ENCODE measurements around the gene MAP7.
"Not testable (repeated sequence)": the region's sequence is repeated elsewhere in the genome, so short reads cannot be mapped to it uniquely, and the experiment has no call there.

MAP7 gene

DNA sequence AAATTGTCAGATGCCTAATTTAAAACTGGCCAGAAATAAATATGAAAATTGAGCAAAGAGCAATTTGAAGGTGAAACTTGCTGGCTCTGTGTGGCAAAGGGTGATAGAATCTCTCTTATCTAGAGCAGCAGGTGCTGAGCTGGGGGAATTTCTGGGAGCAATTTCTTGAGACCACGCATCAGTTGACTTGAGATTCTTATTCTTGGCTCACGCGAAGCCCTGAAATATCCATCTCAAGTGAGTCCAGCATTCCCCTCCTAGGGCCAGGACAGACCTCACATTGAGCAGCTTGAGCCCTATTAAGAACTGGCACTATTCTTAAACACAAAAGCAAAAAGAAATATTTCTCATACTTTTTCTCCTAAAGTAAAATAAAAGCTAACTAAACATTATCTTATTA, 66.3 kb downstream of the MAP7 start:
- FAIRE-seq (no peak), DNase-seq (ENCODE audit: extremely low spot score, insufficient read length, low read depth) (no peak)

DNA sequence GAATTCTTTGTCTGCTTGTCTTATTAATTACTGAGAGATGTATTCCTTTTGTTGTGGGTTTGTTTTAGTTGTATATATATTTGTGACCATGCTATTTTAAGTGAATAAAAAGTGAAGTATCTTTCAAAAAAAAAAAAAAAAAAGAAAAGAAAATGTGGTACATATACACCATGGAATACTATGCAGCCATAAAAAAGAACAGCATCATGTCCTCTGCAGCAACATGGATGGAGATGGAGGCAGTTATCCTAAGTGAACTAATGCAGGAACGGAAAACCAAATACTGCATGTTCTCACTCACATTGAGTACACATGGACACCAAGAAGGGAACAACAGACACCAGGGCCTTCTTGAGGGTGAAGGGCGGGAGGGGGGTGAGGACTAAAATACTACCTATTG, 67.2 kb downstream of the MAP7 start:
- FAIRE-seq; DNase-seq (ENCODE audit: extremely low spot score, insufficient read length, low read depth): not testable (repeated sequence)

DNA sequence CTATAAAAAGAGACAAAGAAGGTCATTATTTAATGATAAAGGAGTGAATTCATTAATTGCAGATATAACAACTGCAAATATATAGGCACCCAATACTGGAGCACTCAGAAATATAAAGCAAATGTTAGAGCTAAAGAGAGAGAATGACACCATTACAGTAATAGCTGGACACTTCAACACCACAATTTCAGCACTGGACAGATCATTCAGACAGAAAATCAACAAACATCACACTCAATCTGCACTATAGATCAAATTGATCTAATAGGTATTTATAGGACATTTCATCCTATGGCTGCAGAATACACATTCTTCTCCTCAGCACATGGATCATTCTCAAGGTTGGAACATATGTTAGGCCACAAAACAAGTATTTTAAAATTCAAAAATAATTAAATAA, 72.7 kb downstream of the MAP7 start:
- FAIRE-seq (no peak), DNase-seq (ENCODE audit: extremely low spot score, insufficient read length, low read depth) (no peak)

DNA sequence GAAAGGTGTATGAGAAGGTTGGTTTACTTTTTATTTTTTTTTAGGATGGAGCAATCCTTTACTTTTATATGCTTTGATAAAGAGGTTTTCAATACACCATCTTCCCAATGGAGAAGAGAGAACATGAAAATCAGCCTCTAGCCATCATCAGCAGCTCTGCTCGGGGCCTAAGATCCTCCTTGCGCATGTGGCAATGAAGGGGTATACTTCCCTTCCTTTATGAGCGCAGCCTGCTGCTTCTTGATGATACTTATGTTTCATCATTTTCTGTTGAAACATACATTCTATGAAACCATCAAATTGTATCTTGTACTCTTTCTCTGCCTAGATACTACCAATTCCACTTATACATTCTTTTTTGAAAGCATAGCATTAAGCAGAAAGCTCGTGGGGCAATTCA, 74.5 kb downstream of the MAP7 start:
- FAIRE-seq, result no peak
- DNase-seq (ENCODE audit: extremely low spot score, insufficient read length, low read depth), result no peak

DNA sequence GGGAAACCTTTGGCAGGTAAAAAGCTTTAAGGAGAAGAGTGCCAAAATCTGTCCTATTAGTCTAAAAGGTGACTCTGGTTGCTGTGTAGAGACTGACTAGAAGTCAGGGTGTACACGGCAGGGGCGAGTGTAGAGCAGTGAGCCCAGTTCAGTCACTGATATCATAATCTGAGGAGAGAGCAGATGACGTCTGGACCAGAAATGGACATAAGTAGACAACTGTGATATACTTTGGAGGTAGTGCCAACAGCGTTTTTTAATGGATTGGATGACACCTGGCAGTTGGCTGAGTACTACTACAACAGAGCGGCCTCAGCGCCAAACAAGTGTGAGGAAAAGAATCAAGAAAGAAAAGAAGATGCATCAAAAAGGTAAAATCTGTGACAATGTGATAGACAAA, 76.0 kb downstream of the MAP7 start:
- FAIRE-seq, result no peak

DNA sequence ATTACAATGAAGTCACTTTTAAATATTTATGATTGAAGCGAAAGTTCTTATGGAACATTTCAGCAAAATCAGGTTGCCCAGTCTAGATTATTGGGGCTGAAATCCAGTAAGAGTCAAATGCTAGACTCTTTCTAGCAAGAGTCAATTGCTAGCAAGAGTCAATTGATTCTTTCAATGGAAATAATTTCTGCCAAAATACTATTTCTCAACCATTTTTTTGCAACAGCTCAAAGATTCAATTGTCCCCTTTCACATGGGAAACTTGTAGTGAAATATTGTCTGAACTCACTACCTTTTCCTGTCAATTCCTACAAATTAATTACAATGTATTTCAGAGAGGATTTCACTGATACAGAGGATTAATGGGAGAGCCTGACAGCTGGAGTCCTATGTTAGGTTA, 78.3 kb downstream of the MAP7 start:
- DNase-seq (ENCODE audit: extremely low spot score, insufficient read length, low read depth), result no peak
- FAIRE-seq, result no peak

More for the DNA sequence above, 76.0 kb downstream of the MAP7 start:
- no peak for DNase-seq (ENCODE audit: extremely low spot score, insufficient read length, low read depth)

DNA sequence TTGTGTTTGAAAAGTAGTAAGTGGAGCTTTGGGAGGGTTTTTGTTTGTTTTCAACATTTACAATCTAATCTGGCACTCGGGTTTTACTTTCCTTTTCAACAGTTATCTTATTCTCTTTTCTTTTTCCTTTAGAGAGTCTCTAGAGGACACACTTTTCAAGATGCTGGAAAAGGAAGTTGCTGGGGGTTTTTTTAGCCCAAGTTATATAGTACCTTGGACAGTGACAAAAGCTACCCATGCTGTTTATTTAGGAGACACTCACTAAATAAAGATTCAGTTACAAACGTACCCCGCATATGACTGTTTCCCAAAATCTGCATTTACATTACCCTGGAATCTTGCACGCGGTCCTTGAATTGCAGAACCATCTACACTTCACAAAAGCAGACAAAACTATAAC, 78.8 kb downstream of the MAP7 start:
- FAIRE-seq, result no peak
- no peak for DNase-seq (ENCODE audit: extremely low spot score, insufficient read length, low read depth)

DNA sequence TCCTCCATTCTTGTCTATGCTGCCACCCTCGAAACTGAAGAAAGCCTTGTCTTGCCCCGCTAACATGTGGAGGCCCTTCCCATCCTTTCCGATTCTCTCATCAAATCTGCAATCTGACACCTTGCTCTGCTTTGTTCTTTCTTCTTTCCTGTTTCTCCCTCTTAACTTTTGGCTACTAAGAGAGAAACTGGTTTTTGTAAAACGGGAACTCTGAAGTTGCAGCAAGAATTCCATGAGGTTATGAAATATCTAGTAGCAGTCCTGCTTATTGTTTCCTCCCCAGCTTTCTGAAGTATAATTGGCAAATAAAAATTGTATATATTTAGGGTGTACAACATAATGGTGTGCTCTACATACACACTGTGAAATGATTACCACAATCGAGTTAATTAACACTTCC, 80.2 kb downstream of the MAP7 start:
- FAIRE-seq, result no peak
- DNase-seq (ENCODE audit: extremely low spot score, insufficient read length, low read depth), result no peak

DNA sequence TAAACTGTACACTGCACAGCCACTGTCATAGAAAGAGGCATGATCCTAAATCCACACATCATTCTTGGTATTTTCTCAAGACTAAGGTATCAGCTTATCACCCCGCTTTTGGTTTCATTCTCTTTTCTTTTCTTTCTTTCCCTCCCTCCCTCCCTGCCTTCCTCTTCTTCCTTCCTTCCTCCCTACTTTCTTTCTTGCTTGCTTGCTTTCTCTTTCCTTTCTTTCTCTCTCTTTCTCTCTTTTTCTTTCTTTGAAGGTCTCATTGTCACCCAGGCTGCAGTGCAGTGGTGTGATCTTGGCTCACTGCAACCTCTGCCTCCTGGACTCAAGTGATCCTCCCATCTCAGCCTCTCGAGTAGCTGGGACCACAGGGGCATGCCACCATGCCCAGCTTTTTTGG, 81.1 kb downstream of the MAP7 start:
- DNase-seq (ENCODE audit: extremely low spot score, insufficient read length, low read depth), result no peak
- no peak for FAIRE-seq

DNA sequence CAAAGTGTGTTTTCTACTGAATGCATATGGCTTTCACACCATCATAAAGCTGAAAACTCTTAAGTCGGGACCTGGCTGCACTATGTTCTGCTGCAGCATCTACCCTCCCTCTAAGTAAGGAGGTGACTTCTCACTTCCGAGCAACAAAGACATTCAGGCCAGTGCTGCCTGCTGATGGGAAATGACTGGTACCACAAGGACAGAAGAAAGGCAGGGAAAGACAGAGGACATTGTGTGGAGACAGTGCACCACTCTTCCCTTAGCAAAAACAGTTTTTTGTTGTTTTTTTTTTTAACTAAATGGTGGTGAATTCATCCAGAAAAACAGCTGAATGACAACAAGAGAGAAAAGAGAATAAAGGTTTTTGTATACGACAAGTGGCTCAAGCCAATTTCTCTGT, 81.5 kb downstream of the MAP7 start:
- no peak for FAIRE-seq

DNA sequence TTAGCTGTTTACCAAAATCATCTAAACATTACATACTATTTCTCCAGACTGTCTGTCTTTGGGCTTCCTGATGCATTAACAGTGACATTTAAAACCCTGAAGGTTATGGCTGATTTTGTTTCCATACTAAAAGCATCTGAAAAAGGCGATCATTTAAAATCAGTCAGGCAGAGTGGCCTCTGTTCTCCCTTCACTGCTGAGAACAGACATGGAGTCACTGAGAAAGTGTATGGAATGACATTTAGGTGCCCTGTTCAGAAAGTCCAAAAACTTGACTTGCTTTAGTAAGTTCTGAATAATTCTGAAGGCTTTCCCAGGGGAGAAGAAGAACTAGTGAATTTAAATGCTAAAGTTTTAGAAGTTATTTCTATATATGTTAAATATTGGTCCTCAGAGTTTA, 83.0 kb downstream of the MAP7 start:
- DNase-seq (ENCODE audit: extremely low spot score, insufficient read length, low read depth), result no peak
- FAIRE-seq, result no peak

More for the DNA sequence above, 81.5 kb downstream of the MAP7 start:
- no peak for DNase-seq (ENCODE audit: extremely low spot score, insufficient read length, low read depth)

DNA sequence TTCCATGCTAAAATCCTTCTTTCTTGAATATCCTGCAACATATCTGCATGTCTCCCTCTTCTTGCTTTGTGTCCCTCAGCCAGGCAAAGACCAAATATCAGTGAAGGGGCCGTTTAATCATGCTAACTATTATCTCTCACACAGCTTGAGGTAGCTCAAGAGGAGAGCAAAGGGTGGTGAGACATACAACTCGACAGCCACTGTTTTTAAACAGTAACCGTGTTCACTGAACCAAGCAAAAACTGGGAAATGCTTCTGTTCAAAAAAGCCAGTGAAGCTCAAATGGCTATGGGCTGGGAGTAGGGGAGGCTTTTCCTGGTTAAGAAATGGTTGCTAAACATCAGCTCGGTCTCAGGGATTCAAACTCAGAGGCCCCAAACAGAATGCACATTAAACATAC, 83.4 kb downstream of the MAP7 start:
- no peak for DNase-seq (ENCODE audit: extremely low spot score, insufficient read length, low read depth)
- no peak for FAIRE-seq

DNA sequence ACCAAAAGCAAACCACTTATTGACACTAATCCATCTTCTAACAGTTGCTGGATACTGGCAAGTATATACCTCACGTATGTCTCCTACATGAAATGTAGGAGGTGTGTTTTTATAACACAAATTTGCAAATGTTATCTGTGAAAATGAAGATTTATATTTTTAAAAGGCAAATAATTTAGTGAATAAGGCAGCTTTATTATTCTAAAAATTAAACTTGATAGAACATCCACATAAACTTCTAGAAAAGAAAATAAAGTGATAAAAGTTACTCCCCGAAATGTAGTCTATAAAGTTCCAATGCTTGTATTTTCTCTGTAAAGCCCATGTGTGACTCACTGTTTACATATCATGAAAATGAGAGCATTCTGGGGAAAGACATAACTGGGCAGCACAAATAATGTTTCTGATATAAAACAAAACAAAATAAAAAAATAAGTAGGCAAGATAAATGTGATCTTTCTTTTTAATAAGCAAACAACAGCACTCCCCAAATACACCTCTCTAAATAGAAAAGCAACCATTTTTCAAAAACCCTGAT, 84.4 kb downstream of the MAP7 start:
- DNase-seq (ENCODE audit: extremely low spot score, insufficient read length, low read depth) (no peak), FAIRE-seq (no peak)

DNA sequence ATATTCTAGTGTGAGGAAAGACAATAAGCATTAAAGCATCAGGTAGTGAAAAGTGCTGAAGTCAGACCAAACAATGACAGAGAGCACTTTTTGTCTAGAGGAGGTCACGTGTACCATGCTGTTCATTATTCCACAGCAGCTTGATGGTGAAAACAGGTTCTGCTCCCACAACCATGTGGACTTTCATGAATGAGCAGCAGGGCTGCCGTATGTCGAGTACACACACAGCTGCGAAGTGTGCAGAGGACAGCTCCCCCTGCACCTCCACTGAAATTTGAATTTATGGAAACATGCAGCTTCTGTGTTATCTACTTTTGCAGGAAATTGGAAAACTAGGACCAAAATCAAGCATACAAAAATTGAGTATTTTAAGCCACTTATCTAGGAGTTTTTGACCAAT, 85.3 kb downstream of the MAP7 start:
- no peak for FAIRE-seq
- DNase-seq (ENCODE audit: extremely low spot score, insufficient read length, low read depth), result no peak

DNA sequence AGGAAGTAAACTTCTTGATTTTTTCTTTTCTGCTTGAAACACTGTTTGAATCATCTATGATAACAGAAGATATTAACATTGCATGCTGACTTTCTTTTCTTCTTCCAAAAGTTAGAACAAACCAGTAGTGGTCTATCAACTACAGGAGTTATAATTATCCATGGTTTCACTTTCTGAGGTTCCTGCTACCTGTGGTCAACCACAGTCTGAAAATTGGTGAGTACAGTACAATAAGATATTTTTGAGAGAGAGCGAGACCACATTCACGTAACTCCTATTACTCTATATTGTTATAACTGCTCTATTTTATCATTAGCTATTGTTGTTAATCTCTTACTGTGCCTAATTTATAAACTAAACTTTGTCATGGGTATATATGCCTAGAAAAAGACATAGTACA, 86.1 kb downstream of the MAP7 start:
- no peak for DNase-seq (ENCODE audit: extremely low spot score, insufficient read length, low read depth)
- no peak for FAIRE-seq

DNA sequence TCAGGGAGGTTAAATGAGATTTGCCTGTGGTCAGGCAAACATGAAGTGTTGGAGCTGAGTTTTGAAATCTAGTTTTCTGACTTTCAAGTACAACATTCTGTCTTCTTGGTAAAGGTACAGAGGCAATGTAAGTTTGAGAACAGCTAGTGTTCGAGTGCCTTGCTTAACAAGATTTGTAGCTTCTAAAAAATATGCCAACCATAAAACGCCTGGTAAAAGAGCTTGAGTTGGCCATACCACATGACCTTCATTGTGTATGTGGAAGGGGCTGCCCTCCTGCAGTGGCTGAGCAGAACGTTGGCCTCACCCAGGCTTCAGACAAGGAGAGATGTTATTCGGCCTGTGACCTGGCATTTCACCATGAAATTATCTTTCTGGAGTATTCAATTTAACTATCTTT, 86.5 kb downstream of the MAP7 start:
- FAIRE-seq, result no peak
- no peak for DNase-seq (ENCODE audit: extremely low spot score, insufficient read length, low read depth)

DNA sequence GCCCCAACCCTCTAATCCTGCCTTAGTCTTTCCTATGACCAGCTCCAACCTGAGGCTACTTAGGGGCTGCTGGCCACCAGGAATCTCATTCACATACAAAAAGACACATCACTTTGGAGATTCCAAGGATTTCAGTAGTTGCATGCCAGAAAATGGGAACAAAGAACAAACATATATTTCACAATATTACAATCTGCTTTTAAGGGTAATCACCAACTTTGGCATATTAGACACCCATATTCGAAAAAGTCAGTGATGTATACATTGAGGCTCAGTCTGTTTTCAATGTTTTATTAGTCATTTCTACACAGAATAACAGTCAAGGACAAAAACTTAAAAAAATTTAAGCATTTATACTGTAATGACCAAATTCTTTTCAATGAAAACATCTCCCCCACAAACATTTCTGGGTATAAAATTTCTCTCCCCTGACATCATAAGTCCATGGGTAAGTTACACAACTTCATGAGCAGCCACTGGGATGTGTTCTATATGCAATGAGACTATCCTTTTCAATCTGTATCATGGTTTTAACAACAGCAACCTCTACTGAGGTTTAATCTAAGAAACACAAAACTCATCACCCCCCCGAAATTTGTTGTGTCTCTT, 103.5 kb downstream of the MAP7 start:
- DNase-seq (ENCODE audit: extremely low spot score, insufficient read length, low read depth) (no peak), FAIRE-seq (no peak)

DNA sequence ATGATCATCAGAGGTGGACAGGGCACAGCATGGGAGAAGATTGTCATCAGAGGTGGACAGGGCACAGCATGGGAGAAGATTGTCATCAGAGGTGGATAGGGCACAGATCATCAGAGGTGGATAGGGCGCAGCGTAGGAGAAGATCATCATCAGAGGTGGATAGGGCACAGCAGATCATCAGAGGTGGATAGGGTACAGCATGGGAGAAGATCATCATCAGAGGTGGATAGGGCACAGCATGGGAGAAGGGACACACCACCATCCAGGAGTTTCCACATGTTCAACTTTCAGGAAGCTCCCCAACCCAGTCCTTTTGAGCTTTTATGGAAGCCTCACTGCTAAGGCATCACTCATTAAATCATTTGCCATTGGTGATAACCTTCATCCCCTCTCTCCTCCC, 104.1 kb downstream of the MAP7 start:
- no peak for DNase-seq (ENCODE audit: extremely low spot score, insufficient read length, low read depth)
- no peak for FAIRE-seq

DNA sequence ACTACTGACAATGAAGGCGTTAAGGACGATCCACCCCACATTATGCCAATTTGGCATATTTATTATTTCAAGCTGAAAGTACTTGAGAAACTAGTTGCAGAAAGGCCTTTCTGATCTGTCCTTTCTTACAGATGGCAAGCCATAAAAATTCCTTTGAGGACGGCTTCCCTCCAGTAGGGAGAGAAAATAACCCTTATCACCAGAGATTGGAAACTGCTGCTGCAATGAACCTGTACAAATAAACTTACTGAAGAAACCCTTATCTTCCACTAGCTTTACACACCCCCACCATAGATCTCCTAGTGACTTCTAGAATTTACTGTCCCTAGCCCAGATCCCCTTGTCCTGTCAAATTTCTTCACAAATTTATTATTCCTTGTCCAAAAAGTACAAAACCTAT, 105.2 kb downstream of the MAP7 start:
- DNase-seq (ENCODE audit: extremely low spot score, insufficient read length, low read depth) (no peak), FAIRE-seq (no peak)

DNA sequence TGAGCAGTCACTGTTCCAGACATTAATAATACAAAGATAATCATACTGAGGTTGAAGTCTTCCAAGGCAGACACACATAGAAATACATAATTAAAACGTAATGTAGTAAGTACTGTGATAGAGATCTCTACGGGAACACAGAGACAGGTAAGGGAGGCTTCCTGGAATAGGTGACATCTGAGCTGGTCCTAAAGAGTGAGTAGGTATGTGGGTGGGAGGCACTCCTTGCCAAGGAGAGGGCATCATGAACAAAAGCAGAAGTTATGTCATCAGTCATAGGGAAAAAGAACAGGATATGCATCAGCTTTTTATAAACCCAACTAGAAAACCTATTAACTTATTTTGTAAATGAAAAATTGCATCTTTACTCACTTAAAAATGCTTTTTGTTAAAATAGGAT, 110.0 kb downstream of the MAP7 start:
- DNase-seq (ENCODE audit: extremely low spot score, insufficient read length, low read depth), result no peak
- no peak for FAIRE-seq

DNA sequence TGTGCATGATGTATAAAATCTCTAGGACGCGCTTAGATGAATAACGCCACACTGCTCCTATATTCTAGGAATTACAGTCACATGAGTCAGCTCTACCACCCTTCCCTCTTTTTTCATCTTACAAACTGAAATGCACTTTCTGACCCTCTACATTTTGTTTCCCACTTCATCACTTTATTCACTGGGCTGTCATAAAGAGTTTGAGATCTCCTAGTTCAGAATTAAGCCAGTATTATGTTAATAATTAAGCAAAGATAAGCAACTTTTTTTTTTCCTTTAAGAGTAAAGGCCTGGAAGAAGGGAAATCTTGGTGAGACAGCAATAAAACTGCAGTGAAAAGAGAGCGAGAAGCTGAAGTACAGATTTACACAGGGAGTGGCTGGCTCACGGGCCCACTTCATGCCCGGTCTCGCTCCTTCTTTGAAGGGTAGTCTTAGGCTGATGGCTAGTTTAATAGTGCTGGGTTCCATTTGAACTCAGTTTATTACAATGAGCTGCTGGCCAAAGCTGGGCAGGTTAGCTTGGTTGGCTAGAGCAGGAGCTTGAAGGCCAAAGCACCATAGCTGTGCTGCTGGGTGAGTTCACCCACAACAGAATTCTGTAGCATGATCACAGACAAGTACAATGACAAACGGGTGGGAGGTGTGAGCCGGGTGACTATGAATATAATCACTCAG, 110.6 kb downstream of the MAP7 start:
- FAIRE-seq (no peak), DNase-seq (ENCODE audit: extremely low spot score, insufficient read length, low read depth) (no peak)

DNA sequence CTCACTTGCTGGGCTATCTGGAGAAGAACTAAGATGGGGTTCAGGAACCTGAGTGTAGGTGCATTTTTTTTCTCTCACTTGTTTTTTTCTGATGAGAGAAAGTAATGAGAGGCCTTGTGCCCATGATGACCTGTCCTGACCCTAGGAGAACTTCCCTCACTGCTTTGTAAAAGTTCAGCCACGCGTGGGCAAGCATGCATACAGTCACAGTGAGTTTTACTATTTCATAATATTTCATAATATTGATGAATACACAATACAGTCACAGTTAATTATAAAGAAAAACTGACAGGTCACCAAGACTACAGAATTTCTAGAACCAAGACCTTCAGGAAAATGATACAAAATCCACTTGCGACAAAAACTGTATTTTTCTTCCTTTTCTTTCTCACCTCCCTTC, 111.8 kb downstream of the MAP7 start:
- FAIRE-seq, result no peak
- no peak for DNase-seq (ENCODE audit: extremely low spot score, insufficient read length, low read depth)
